GM12874 (cell line): ENCODE data around the gene TBX19.

Source experiments
- CTCF ChIP-seq: IDR thresholded peaks from 2 replicates; pipeline ENCODE4 v1.5.1; 2011; ENCODE audit warnings: low read depth, mild to moderate bottlenecking, control low read depth, low read length, moderate library complexity; ENCODE audit not compliant: insufficient read depth

TBX19 gene

GRCh38 chr1:168312718-168313604 lies 32.3 kb downstream of the TBX19 start:
- TF ChIP-seq CTCF: no peak

- no peak for TF ChIP-seq CTCF
Measured at GRCh38 chr1:168316142-168316541, 35.5 kb downstream of the TBX19 start.

- TF ChIP-seq CTCF: no peak
Measured at GRCh38 chr1:168317309-168317708, 36.6 kb downstream of the TBX19 start.

GRCh38 chr1:168319691-168320090 lies 39.0 kb downstream of the TBX19 start:
- no peak for TF ChIP-seq CTCF

GRCh38 chr1:168320149-168320548 lies 39.5 kb downstream of the TBX19 start:
- TF ChIP-seq CTCF: no peak

- TF ChIP-seq CTCF: no peak
Measured at GRCh38 chr1:168320800-168321450, 40.2 kb downstream of the TBX19 start.

- TF ChIP-seq CTCF: no peak
Measured at GRCh38 chr1:168321945-168322344, 41.3 kb downstream of the TBX19 start.
